Measurements from ENCODE around the gene SETD4. TPM values are rescaled to one million over a fixed set of nuclear protein-coding genes. Genes with fewer than 3 reads are reported as not detected.

Gene SETD4
- total and polyA plus RNA-seq, 2 of the 13 experiments (the other 11 are each of a cell fraction or from before 2014, with no cell fraction given), result 7.1 to 14.4 TPM

DNA sequence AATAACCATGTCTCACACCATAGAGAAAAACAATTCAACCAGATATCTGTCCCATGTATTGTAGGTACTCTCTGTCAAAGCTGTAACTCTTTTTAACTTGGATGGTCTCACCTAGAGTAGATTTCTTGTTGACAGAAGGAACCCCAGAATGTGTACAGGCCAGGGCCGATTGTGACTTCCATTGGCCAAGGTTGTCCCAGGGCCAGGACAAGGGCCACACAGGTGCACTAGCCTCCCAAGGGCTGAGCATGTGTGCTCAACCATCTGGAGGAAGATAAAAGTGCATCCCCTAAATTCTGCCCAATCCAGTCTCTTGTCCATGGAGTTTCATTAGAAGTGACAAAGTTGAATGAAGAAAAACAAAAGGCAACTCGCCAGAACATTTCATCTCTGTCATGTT is 51.8 kb downstream of the SETD4 start (continued):
- TF ChIP-seq TRAFD1 (CRISPR knock-in tag; IDR thresholded peaks at IDR 0.05; ENCODE audit: borderline replicate concordance) (no peak), ZNF383 (CRISPR knock-in tag; IDR thresholded peaks at IDR 0.05; ENCODE audit: borderline replicate concordance) (no peak), HOXA3 (CRISPR knock-in tag; IDR thresholded peaks at IDR 0.05) (no peak), ELF1 (CRISPR knock-in tag; IDR thresholded peaks at IDR 0.05) (no peak), FOXJ3 (CRISPR knock-in tag; IDR thresholded peaks at IDR 0.05; ENCODE audit: borderline replicate concordance) (no peak), ZNF253 (CRISPR knock-in tag; IDR thresholded peaks at IDR 0.05; ENCODE audit: borderline replicate concordance) (no peak), TBX3 (IDR thresholded peaks at IDR 0.05; ENCODE audit: borderline replicate concordance) (no peak), TFDP1 (CRISPR knock-in tag; IDR thresholded peaks at IDR 0.05; ENCODE audit: borderline replicate concordance) (no peak), ZNF709 (CRISPR knock-in tag; IDR thresholded peaks at IDR 0.05) (no peak), NFE2 (CRISPR knock-in tag; IDR thresholded peaks at IDR 0.05) (no peak)
- TF ChIP-seq, protein P1, sequence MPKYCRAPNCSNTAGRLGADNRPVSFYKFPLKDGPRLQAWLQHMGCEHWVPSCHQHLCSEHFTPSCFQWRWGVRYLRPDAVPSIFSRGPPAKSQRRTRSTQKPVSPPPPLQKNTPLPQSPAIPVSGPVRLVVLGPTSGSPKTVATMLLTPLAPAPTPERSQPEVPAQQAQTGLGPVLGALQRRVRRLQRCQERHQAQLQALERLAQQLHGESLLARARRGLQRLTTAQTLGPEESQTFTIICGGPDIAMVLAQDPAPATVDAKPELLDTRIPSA (CRISPR knock-in tag; IDR thresholded peaks at IDR 0.05; ENCODE audit: borderline replicate concordance), result no peak
- TF ChIP-seq, protein P2, sequence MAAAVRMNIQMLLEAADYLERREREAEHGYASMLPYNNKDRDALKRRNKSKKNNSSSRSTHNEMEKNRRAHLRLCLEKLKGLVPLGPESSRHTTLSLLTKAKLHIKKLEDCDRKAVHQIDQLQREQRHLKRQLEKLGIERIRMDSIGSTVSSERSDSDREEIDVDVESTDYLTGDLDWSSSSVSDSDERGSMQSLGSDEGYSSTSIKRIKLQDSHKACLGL (CRISPR knock-in tag; IDR thresholded peaks at IDR 0.05), result no peak

All from HepG2 (cell line).